Measurements from ENCODE around the gene CNOT8.
"Not testable (repeated sequence)": the region's sequence is repeated elsewhere in the genome, so short reads cannot be mapped to it uniquely, and the experiment has no call there.

CNOT8 gene

GRCh38 chr5:154865466-154866184, 7.2 kb downstream of the CNOT8 start:
- no peak for DNase-seq (ENCODE audit: low read depth in 2 of 2)

- no peak for DNase-seq (ENCODE audit: low read depth in 2 of 2)
Measured at GRCh38 chr5:154866841-154867240, 8.4 kb downstream of the CNOT8 start.

GRCh38 chr5:154868702-154869101, 10.3 kb downstream of the CNOT8 start:
- DNase-seq (ENCODE audit: low read depth in 2 of 2), result no peak

- no peak for DNase-seq (ENCODE audit: low read depth in 2 of 2)
Measured at GRCh38 chr5:154871734-154872133, 13.3 kb downstream of the CNOT8 start.

GRCh38 chr5:154873791-154874331, 15.4 kb downstream of the CNOT8 start:
- no peak for DNase-seq (ENCODE audit: low read depth in 2 of 2)

GRCh38 chr5:154878642-154879335, 20.4 kb downstream of the CNOT8 start:
- no peak for DNase-seq (ENCODE audit: low read depth in 2 of 2)

GRCh38 chr5:154881986-154882385, 23.6 kb downstream of the CNOT8 start:
- no peak for DNase-seq (ENCODE audit: low read depth in 2 of 2)

- no peak for DNase-seq (ENCODE audit: low read depth in 2 of 2)
Measured at GRCh38 chr5:154884424-154884823, 26.0 kb downstream of the CNOT8 start.

- no peak for DNase-seq (ENCODE audit: low read depth in 2 of 2)
Measured at GRCh38 chr5:154885439-154885838, 27.0 kb downstream of the CNOT8 start.

- no peak for DNase-seq (ENCODE audit: low read depth in 2 of 2)
Measured at GRCh38 chr5:154892369-154892771, 33.9 kb downstream of the CNOT8 start.

GRCh38 chr5:154893381-154893780, 35.0 kb downstream of the CNOT8 start:
- DNase-seq (ENCODE audit: low read depth in 2 of 2), result no peak

- no peak for DNase-seq (ENCODE audit: low read depth in 2 of 2)
Measured at GRCh38 chr5:154895606-154896561, 37.5 kb downstream of the CNOT8 start.

GRCh38 chr5:154896562-154897165, 38.2 kb downstream of the CNOT8 start:
- no peak for DNase-seq (ENCODE audit: low read depth in 2 of 2)

- no peak for DNase-seq (ENCODE audit: low read depth in 2 of 2)
Measured at GRCh38 chr5:154898210-154898609, 39.8 kb downstream of the CNOT8 start.

- no peak for DNase-seq (ENCODE audit: low read depth in 2 of 2)
Measured at GRCh38 chr5:154899151-154899816, 40.9 kb downstream of the CNOT8 start.

- no peak for DNase-seq (ENCODE audit: low read depth in 2 of 2)
Measured at GRCh38 chr5:154900066-154900465, 41.6 kb downstream of the CNOT8 start.

- DNase-seq (ENCODE audit: low read depth in 2 of 2), result no peak
Measured at GRCh38 chr5:154901276-154901675, 42.8 kb downstream of the CNOT8 start.

GRCh38 chr5:154901913-154902312, 43.5 kb downstream of the CNOT8 start:
- no peak for DNase-seq (ENCODE audit: low read depth in 2 of 2)

GRCh38 chr5:154905601-154906000, 47.2 kb downstream of the CNOT8 start:
- not testable (repeated sequence) for DNase-seq (ENCODE audit: low read depth in 2 of 2)

- no peak for DNase-seq (ENCODE audit: low read depth in 2 of 2)
Measured at GRCh38 chr5:154916874-154917273, 58.4 kb downstream of the CNOT8 start.

- no peak for DNase-seq (ENCODE audit: low read depth in 2 of 2)
Measured at GRCh38 chr5:154917757-154918156, 59.3 kb downstream of the CNOT8 start.

Measured in fibroblast of skin of left biceps (primary cell).